ENCODE results near the gene PRRT4. TPM values are rescaled to one million over a fixed set of nuclear protein-coding genes. Genes with fewer than 3 reads are reported as not detected.

The PRRT4 gene
- total RNA-seq, 1 experiment from 2014 or later = 0.24 TPM

DNA sequence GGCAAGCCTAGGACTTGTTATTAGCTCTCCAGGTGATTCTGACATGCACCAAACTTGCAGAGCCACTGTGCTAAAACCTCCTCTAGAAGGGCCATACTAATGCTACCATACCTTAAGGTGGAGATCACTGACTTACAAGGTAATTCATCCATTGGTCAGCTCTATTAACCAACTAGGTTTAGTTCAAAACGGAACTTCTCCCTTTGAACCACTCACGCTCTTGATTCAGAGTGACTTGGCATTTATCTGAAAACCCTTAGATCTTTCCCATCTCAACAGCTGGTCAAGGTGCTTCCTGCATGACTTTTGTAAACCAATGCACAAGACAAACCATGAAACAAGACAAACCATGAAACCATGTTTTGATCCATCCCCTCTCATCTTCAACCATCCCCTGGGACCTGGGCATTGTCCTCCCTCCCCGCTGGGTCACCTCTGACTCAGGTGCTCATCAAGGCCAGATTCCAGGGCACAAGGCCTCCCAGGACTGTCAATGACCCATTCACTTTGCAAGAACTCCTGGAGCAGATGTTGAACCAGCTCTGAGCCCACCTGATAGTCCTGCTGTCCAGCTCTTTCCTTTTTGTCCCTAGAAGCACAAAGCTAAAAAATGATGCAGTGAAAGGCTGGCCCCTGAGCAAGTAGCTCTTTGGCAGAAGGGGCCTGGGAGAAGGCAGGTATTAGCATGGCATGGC is 29.5 kb upstream of the PRRT4 start:
- peaks cover 29 to 31% of the 10 kb centered on the region in 2 experiments for H3K4me1 Mint-ChIP-seq
- Histone ChIP-seq H4K20me1 (ENCODE audit: control insufficient read depth, insufficient read depth, insufficient read length) (peaks cover 2% of the 10 kb centered on the region), H2BK15ac (ENCODE audit: low read depth, low read length) (no peak overlapping the region), H4K5ac (ENCODE audit: insufficient read length, low read depth, low read length) (no peak overlapping the region), H3K18ac (ENCODE audit: insufficient read length, low read depth, low read length) (no peak overlapping the region), H2BK120ac (ENCODE audit: low read depth, low read length, poor library complexity, severe bottlenecking) (no peak overlapping the region), H2BK5ac (ENCODE audit: insufficient read length, low read length) (no peak overlapping the region), H3K79me1 (ENCODE audit: insufficient read depth, low read depth, low read length, poor library complexity, severe bottlenecking) (no peaks in the 10 kb centered on the region), H3K14ac (ENCODE audit: insufficient read depth, low read length) (no peak overlapping the region; the same call in 1 of the 2 replicates), H4K8ac (replicated peaks; ENCODE audit: insufficient read length, low read depth, low read length) (no peak overlapping the region), H3K9ac (ENCODE audit: extremely low read depth, insufficient read length, low read length) (no peak overlapping the region), H3K27ac (ENCODE audit: insufficient read length, low read depth, low read length) (no peak overlapping the region), H3T11ph (ENCODE audit: low read length) (no peak overlapping the region), H3K23me2 (ENCODE audit: insufficient read length, low read depth, low read length, poor library complexity, severe bottlenecking) (no peaks in the 10 kb centered on the region), H3K79me2 (ENCODE audit: insufficient read depth, low read length) (no peaks in the 10 kb centered on the region), H2BK20ac (ENCODE audit: low read depth, low read length, poor library complexity, severe bottlenecking) (no peak overlapping the region), H4K91ac (ENCODE audit: insufficient read length, low read depth, low read length) (no peak overlapping the region), H3K9me3 (ENCODE audit: control insufficient read depth, low read depth, low read length) (no peaks in the 10 kb centered on the region), H3K23ac (ENCODE audit: insufficient read length, low read depth, low read length) (no peak overlapping the region), H3K4me2 (ENCODE audit: insufficient read depth, insufficient read length, low read length) (no peak overlapping the region), H3K27me3 (ENCODE audit: insufficient read depth, low read length) (no peaks in the 10 kb centered on the region; the same call in 1 of the 2 replicates), H2AFZ (ENCODE audit: low read length) (no peak overlapping the region), H3K4me1 (ENCODE audit: insufficient read depth, low read length) (no peaks in the 10 kb centered on the region), H2AK5ac (ENCODE audit: insufficient read length, low read length) (no peak overlapping the region), H3K4ac (ENCODE audit: low read depth, low read length) (no peak overlapping the region), H3K56ac (ENCODE audit: insufficient read length, low read depth, low read length) (no peak overlapping the region), H2BK12ac (ENCODE audit: insufficient read length, low read depth, low read length) (no peak overlapping the region)
- WGBS (ENCODE audit: extremely low coverage, insufficient read length, low lambda C conversion rate) = no CpG with 5 or more reads among the region's 3 CpGs
- peaks cover 18% of the 10 kb centered on the region for H3K27me3 Mint-ChIP-seq (ENCODE audit: low read depth)
- DNase-seq = no peak
- H3K9me3 Mint-ChIP-seq = no peaks in the 10 kb centered on the region
- no peak overlapping the region for H3K27ac Mint-ChIP-seq
- TF ChIP-seq, protein P1, sequence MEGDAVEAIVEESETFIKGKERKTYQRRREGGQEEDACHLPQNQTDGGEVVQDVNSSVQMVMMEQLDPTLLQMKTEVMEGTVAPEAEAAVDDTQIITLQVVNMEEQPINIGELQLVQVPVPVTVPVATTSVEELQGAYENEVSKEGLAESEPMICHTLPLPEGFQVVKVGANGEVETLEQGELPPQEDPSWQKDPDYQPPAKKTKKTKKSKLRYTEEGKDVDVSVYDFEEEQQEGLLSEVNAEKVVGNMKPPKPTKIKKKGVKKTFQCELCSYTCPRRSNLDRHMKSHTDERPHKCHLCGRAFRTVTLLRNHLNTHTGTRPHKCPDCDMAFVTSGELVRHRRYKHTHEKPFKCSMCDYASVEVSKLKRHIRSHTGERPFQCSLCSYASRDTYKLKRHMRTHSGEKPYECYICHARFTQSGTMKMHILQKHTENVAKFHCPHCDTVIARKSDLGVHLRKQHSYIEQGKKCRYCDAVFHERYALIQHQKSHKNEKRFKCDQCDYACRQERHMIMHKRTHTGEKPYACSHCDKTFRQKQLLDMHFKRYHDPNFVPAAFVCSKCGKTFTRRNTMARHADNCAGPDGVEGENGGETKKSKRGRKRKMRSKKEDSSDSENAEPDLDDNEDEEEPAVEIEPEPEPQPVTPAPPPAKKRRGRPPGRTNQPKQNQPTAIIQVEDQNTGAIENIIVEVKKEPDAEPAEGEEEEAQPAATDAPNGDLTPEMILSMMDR (conservative IDR thresholded peaks at IDR 0.05) = no peak
- peaks cover 0 to 2% (median 0%) of the 10 kb centered on the region in 3 experiments; a peak in 3 of 7 replicates for H3K36me3 Mint-ChIP-seq (ENCODE audit: insufficient read depth in 1 of 3, low read depth in 3 of 3)
- H3K4me3 Mint-ChIP-seq = no peak overlapping the region

All from H9 (cell line).